NCI-H1105 (cell line): ENCODE data around the gene OSBPL6.

Experiments used
- DNase-seq: peaks from one replicate; lab custom pipeline; 2025; lab: John Stamatoyannopoulos, UW

The OSBPL6 gene

GRCh38 chr2:178271629-178272333, 77.5 kb downstream of the OSBPL6 start:
- DNase-seq, result no peak

- no peak for DNase-seq
Measured at GRCh38 chr2:178273787-178274360, 79.6 kb downstream of the OSBPL6 start.

GRCh38 chr2:178275600-178275999, 81.3 kb downstream of the OSBPL6 start:
- DNase-seq, result no peak

- no peak for DNase-seq
Measured at GRCh38 chr2:178277741-178278197, 83.5 kb downstream of the OSBPL6 start.

- no peak for DNase-seq
Measured at GRCh38 chr2:178279142-178279541, 84.8 kb downstream of the OSBPL6 start.

GRCh38 chr2:178279636-178280035, 85.3 kb downstream of the OSBPL6 start:
- DNase-seq, result no peak

- no peak for DNase-seq
Measured at GRCh38 chr2:178280244-178280852, 86.0 kb downstream of the OSBPL6 start.

GRCh38 chr2:178282075-178282815, 87.9 kb downstream of the OSBPL6 start:
- no peak for DNase-seq

- no peak for DNase-seq
Measured at GRCh38 chr2:178283341-178283918, 89.1 kb downstream of the OSBPL6 start.

GRCh38 chr2:178284613-178285286, 90.4 kb downstream of the OSBPL6 start:
- DNase-seq, result no peak

GRCh38 chr2:178285287-178285615, 90.9 kb downstream of the OSBPL6 start:
- no peak for DNase-seq

GRCh38 chr2:178286636-178287035, 92.3 kb downstream of the OSBPL6 start:
- DNase-seq, result no peak

- no peak for DNase-seq
Measured at GRCh38 chr2:178287652-178288344, 93.5 kb downstream of the OSBPL6 start.

GRCh38 chr2:178291703-178292102, 97.4 kb downstream of the OSBPL6 start:
- no peak for DNase-seq

- no peak for DNase-seq
Measured at GRCh38 chr2:178292586-178292985, 98.3 kb downstream of the OSBPL6 start.

GRCh38 chr2:178295115-178295514, 100.8 kb downstream of the OSBPL6 start:
- DNase-seq, result no peak

- no peak for DNase-seq
Measured at GRCh38 chr2:178295906-178296305, 101.6 kb downstream of the OSBPL6 start.

- no peak for DNase-seq
Measured at GRCh38 chr2:178296394-178297090, 102.2 kb downstream of the OSBPL6 start.

GRCh38 chr2:178297091-178297411, 102.7 kb downstream of the OSBPL6 start:
- no peak for DNase-seq

- no peak for DNase-seq
Measured at GRCh38 chr2:178298785-178299212, 104.5 kb downstream of the OSBPL6 start.
